NCI-H1092 (cell line): Measurements from ENCODE around the gene SREBF2.
"Not testable (repeated sequence)": the region's sequence is repeated elsewhere in the genome, so short reads cannot be mapped to it uniquely, and the experiment has no call there.

Experiments used
- DNase-seq: peaks from one replicate; lab custom pipeline; 2025; lab: John Stamatoyannopoulos, UW

The SREBF2 gene

GRCh38 chr22:41821471-41822316, 11.2 kb upstream of the SREBF2 start:
- no peak for DNase-seq

GRCh38 chr22:41822317-41823057, 10.4 kb upstream of the SREBF2 start:
- peak; percentile 37 for DNase-seq

DNA sequence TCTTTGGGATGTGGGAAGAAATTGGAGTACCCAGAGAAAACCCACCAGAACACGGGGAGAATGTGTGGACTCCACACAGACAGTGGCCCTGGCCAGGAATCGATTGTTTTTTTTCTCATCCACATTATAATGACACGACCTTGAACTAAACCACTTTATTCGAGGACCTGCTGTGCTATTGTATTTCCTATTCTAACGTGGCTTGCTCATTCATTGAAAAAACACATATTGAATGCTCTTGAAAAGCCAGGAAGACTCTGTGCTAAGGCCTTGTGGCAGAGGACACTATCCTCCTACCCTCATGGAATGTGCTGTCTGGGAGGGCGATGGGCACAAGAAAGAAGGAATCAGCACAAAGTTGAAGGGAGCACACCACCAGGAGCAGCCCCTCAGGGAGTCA, 9.1 kb upstream of the SREBF2 start:
- DNase-seq, result no peak

- DNase-seq, result no peak
Observed at GRCh38 chr22:41825376-41825775, 7.5 kb upstream of the SREBF2 start.

- DNase-seq, result no peak
Observed at GRCh38 chr22:41826021-41826420, 6.9 kb upstream of the SREBF2 start.

- no peak for DNase-seq
Observed at GRCh38 chr22:41826430-41827383, 6.2 kb upstream of the SREBF2 start.

- DNase-seq, result no peak
Observed at GRCh38 chr22:41827671-41828070, 5.2 kb upstream of the SREBF2 start.

DNA sequence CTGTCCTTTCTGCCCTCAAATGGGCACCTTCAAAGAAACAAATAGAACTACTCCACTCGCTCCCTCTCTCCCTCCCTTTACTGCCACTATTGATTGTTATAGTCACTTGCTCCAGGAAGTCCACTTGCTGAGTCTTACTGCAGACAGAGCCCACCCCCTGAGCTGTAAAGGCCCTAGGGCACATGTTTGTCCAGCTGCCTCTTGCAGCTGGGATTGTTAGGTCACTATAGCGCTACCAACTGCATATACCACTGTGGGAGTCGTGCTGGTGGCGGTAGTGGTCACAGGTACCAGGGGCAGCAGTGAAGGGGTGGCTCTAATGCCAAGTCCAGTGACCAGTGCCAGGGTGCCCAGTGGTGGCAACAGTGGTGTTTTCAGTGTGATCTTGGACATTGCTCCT, 4.4 kb upstream of the SREBF2 start:
- DNase-seq, result peak; percentile 25

- no peak for DNase-seq
Observed at GRCh38 chr22:41830174-41830573, 2.7 kb upstream of the SREBF2 start.

DNA sequence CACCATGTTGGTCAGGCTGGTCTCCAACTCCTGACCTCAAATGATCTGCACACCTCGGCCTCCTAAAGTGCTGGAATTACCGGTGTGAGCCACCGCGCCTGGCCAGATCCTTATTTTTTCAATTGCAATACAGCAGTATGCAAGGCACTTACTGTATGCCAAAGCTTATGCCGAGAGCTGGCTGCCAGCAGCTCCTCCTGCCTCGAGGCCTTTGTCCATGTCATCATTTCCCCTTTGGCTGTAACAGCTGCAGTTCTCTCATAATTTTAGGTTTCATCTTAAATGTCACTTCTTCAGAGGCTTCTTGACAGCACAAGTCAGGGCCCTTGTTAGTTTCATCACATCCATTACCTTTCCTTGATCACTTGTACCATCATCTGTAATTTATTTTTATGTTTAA, 1.5 kb upstream of the SREBF2 start:
- no peak for DNase-seq

- no peak for DNase-seq
Observed at GRCh38 chr22:41831828-41832552, 915 bp upstream of the SREBF2 start.

DNA sequence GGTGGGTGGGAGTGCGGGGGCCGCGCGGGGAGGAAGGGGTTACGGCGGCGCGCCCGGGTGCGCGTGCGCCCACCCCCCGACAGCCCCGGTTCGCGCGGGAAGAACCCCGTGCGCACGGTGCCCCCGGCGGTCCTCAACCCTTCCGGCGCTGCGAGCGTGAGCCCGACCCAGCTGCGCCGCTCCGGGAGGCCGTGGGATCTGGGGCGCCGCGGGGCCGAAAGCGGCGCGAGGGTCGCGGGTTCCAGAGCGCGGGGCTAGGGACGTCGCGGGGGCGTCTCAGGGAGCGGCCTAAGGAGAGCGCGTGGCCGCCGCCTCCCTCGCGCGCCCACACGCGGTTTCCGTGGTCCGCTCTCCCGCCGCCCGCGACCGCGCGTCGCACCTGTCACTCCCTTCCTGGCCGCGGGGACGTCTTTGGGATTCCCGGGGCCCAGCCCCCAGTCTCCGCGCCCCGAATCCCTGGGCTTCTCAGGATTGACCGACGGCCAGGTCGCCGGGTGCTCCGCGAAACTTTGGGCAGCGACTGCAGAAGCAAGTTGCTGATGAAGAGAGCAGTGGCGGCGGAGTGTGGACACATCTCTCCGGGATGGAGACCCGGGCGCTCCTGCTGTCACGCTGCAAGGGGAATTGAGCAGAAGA, 582 bp downstream of the SREBF2 start:
- no peak for DNase-seq

- no peak for DNase-seq
Observed at GRCh38 chr22:41834005-41834944, 1.4 kb downstream of the SREBF2 start.

- DNase-seq, result not testable (repeated sequence)
Observed at GRCh38 chr22:41835462-41835861, 2.6 kb downstream of the SREBF2 start.

DNA sequence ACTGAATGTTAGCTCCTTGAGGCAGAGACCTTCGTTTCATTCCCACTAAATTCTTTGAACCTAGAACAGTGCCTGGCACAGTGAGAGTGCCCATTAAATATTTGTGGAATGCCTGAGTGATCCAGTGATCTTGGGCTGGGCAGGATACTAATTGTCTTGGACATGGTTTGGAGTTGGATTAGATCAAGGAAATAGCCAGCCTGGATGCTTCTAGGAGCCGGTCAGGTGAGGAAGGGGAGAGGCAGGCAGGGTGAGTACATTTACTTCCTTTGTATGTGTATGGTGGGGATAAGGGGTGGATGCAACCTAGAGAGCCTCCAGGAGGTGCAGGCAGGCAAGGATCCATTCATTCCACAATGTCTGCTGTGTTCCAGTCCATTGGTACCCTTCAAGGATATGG, 3.6 kb downstream of the SREBF2 start:
- no peak for DNase-seq

- no peak for DNase-seq
Observed at GRCh38 chr22:41838842-41839618, 6.1 kb downstream of the SREBF2 start.

- no peak for DNase-seq
Observed at GRCh38 chr22:41840216-41840615, 7.3 kb downstream of the SREBF2 start.

DNA sequence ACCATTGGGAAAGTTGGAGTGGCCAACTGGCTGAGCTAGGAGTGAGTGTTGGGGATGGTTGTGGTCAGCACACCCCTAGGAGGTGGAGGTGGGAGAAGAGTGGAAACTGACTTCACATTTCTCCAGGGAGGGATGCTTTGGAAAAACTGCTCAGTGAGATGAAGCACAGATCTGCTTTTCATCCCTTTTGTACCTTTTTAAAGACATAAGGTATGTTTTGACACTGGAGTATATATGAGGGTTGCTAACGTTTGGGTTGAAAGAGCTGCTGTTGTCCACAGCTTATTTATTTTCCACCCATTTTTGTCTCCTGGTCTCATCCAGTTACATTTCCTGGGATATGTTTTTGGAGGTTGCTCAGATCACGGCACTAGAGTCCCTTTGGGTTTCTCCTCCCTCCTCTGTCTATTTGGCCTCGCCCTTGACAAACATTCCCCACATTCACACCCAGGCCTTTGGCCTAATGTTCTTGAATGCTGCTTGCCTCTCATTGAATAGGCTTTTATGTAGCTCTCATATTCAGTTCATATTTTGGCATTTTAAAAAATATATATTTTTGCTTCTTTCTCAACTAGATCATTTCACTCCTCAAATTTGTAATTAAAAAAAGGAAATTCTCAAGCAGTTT, 8.3 kb downstream of the SREBF2 start:
- no peak for DNase-seq
